GM19467 (cell line): ENCODE data around the gene NME2.
A peak's percentile ranks its signal among the peaks of the same experiment; 100 is the strongest.
"Not testable (repeated sequence)": the region's sequence is repeated elsewhere in the genome, so short reads cannot be mapped to it uniquely, and the experiment has no call there.

ENCODE experiments used
- ATAC-seq: cut with Tn5 transposase; IDR thresholded peaks from one replicate; pipeline ENCODE4 v1.9.1; 2021; ENCODE audit warnings: mild to moderate bottlenecking, moderate library complexity; ENCODE audit not compliant: unreplicated experiment

Gene NME2

DNA sequence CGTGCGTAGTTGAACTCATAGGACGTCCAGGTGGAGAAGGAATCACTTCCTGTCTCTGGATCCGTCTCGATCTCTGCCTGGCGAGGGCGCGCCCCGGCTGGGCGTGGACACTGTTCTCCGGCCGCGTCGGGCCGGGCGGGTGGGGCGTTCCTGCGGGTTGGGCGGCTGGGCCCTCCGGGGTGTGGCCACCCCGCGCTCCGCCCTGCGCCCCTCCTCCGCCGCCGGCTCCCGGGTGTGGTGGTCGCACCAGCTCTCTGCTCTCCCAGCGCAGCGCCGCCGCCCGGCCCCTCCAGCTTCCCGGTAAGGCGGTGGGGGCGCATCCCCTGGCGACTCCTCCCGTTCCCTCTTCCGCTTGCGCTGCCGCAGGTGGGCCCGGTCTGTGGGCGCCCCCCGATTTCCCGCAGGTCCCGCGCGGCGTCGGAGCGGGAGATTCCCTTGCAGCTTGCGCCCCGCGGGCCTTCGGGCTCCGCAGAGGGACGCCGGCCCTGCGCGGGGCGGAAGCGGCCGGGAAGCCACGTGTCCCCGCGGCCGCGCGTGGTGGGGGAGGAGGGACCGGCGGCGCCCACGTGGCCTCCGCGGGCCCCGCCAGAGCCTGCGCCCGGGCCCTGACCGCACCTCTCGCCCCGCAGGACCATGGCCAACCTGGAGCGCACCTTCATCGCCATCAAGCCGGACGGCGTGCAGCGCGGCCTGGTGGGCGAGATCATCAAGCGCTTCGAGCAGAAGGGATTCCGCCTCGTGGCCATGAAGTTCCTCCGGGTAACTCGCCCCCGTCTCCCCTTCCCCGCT, at the start of gene NME2:
Gene NME2 (plus strand): TSS at position 214 of the 789 bp plus-strand sequence. CDS start 420 bp downstream, at position 634.
- peak; percentile 80 for ATAC-seq

DNA sequence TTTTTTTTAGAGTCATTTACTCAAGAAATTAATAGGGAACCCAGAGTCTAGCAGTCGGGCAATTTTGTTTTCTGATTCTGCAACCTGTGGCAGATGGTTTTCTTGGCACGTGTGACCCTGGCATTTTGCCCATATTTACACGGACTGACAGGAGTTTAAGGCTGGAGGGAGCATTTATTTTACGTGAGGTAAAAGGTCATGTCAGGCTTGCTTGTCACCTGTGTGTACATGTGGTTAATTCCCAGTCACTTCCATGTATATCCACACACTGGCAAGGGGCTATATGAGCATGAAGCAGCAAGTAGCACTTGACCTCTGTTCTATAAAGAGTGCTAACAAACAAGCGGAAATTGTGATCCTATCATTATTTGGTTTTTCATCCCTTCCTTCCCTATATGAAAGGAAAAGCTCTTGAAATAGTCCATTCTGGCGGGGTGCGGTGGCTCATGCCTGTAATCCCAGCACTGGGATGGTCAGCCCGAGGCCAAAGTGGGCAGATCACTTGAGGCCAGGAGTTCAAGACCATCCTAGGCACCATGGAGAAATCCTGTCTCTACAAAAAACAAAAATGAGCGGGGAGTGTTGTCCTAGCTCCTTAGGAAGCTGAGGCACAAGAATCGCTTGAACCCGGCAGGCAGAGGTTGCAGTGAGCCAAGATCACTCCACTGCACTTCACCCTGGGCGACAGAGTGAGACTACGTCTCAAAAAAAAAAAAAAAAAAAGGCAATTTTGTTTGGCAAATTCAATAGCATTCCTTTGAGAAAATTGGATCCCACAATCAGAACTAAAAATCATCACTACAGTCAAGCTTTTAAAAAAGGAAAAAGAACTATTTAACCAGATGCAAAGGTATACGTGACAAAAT, 47.6 kb upstream of the NME2 start:
- ATAC-seq = no peak

DNA sequence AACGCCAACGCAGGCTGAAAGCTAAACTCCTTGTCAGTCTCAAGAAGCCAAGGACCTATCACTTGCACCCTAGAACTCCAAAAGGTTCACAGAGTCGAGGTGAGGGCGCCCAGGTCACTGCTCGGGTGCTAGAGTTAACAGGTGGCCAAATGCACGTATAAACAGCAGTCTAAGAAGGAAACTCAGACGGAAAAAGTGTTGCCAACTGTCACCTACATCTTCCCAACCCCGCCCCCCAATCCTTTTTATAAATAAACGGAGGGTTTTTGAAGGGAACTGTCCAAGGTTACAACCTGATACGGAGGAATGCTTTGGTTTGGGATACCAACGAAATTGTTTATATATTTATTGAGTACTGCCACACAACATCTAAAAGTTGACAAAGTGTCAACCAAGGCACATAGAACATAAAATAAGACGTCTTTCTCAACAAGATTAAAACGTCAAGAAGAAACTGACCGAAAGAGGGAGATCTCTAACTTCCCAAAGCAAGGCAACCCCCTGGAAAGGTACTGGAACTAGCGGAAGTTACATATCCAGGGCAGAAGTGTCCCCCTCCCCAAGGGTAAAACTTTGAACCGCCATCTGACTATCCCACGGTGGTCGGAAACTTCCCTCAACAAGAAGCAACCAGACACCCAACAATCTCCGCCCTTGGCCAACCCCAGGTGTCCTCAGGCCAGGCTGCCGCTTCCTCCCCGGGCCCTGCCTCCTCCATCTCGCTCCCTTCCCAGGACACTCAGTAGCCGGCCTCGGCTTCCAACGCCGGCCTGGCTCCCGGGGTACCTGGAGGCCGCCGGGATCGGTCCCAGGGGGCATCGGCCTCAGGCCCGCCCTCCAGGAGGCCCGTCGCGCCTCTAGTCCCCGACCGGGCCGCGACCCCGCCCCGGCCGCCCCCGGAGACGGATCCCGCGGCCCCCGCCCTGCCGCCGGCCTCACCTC, 46.5 kb upstream of the NME2 start:
- peak; percentile 3 for ATAC-seq

DNA sequence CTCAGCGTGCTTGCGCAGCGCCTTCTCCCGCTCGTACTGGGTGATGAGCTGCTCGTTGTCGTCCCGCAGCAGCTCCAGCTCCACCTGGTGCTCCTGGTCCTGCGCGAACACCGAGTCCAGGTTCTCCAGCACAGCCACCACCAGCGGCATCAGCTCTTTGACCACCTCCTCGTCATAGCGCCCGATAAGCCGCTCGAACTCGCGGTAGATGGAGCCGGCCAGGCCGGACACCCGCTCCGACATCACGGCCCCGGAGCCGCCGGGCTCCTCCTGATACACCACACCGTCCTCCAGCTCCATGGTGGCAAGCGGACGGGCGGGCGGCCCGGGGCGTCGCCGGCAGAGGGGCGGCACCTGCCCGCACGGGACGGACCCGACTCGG, 45.9 kb upstream of the NME2 start:
- ATAC-seq = peak; percentile 29

- peak; percentile 77 for ATAC-seq
Observed at GRCh38 chr17:51120739-51121619, 45.2 kb upstream of the NME2 start, which contains the start of gene SPAG9. Gene SPAG9, minus strand, starts transcription at chr17:51120868. Its CDS starts 212 bp downstream, at chr17:51120656.

- ATAC-seq = no peak
Observed at GRCh38 chr17:51121620-51122472, 44.4 kb upstream of the NME2 start.

- not testable (repeated sequence) for ATAC-seq
Observed at GRCh38 chr17:51122473-51123115, 43.6 kb upstream of the NME2 start.

DNA sequence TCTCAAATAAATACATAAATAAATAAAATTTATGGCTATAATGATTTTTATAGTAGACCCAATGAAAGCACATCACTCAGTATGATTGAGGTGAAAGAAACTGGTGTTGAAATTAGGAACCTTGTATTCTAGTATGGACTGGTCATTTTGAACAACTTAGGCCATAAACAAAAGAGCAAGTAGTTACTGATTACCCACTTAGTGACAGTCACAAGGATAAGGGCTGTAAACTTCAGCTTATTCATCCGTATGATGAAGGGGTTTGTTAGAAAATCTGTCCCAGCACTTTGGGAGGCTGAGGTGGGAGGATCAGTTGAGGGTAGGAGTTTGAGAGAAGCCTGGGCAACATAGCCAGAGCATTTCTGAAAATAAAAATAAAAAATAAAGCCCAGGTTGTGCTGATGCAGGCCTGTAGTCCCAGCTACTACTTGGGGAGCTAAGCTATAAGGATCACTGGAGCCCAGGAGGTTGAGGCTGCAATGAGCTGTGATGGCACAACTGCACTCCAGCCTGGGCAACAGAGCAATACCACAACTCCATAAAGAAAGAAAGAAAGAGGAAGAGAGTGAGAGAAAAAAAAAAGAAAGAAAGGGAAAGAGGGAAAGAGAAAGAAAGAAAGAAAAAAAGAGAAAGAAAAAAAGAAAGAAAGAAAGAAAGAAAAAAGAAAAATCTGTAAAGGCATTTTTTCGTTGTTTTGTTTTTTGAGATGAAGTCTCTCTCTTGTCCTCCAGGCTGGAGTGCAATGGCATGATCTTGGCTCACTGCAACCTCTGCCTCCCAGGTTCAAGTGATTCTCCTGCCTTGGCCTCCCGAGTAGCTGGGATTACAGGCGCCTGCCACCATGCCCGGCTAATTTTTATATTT, 41.3 kb upstream of the NME2 start:
- ATAC-seq = no peak

DNA sequence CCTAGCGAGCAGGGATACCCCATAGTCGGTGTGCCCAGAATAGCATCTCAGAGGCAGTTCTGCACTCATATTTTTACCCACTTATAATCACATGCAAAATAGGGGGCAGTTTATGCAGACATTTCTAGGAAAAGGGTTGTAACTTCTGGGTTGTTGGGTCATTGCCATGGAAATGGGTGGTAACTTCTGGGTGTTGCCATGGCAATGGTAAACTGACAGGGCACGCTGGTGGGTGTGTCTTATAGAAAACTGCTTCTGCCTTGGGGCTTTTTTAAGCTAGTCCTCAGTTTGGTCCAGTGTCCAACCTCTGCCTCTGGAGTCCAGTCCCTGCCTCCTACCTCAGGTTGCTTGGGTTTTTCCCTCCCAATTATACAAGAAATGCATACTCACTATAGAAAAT, 38.1 kb upstream of the NME2 start:
- no peak for ATAC-seq

- ATAC-seq = no peak
Observed at GRCh38 chr17:51132964-51133319, 33.3 kb upstream of the NME2 start.

DNA sequence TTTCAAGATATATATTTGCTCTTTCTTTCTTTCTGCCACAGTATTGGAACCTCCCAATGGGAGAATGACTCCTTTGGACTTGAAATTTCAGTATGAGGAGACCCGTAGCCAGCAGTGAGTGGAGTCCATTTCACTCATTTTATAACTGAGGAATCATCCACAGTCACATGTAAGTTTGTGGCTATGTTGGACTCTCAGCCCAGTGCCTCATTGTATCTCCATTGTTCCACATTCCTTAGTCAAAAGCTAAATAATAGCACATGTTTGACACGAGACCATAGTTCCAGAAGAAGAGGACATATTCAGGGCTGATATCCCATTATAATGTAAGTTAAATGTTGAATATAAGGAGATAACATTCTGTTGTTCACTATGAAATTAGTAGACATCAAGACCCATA, 32.8 kb upstream of the NME2 start:
- no peak for ATAC-seq

GRCh38 chr17:51135956-51136355, 30.3 kb upstream of the NME2 start:
- ATAC-seq = no peak

- ATAC-seq = no peak
Observed at GRCh38 chr17:51142597-51142996, 23.6 kb upstream of the NME2 start.

DNA sequence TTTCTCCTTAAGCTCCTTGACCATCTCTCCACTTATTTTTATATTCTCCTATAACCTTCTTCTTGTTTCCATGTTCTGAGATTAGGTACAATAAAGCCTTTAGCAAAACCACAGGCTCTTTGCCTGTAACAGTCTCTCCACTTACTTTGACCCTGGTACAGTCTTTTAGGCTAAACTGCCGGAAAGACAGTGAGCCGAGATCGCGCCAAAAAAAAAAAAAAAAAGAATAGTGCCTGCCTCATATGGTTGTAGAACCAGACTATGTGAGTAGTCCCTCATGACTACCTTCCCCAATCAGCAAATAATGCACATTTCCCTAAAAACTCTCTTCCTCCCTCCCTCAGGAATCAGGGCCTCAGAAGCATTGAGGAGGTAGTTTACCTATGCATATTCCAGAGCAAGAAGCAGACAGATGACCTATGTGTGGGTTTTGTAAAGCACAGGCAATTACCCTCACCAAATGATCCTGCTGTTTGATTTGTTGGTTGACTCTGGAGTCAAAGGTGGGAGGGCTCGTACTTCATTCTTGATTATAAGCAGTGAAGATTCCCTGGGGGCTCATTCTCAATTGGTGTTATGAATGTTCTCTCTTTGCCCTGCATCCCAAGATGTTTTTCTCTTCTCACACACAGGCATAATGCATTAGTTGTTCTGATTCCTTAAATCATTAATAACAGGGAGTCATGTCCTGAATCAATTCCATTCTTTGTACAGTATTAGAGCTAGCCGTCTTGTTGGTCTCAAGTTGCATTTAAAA, 21.8 kb upstream of the NME2 start:
- ATAC-seq = no peak

DNA sequence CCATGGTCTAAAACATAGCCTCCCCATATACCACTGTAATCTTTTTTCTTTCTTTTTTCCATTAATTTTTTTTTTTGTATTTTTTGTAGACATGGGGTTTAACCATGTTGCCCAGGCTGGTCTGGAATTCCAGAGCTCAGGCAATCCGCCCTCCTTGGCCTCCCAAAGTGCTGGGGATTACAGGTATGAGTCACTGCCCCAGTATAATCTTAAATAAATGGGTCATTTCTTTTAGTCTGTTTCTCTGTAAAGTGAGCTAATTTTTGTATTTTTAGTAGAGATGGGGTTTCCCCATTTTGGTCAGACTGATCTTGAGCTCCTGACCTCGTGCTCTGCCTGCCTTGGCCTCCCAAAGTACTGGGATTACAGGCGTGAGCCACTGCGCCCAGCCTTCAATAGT, 18.6 kb upstream of the NME2 start:
- ATAC-seq = no peak

- ATAC-seq = no peak
Observed at GRCh38 chr17:51149163-51149562, 17.0 kb upstream of the NME2 start.

DNA sequence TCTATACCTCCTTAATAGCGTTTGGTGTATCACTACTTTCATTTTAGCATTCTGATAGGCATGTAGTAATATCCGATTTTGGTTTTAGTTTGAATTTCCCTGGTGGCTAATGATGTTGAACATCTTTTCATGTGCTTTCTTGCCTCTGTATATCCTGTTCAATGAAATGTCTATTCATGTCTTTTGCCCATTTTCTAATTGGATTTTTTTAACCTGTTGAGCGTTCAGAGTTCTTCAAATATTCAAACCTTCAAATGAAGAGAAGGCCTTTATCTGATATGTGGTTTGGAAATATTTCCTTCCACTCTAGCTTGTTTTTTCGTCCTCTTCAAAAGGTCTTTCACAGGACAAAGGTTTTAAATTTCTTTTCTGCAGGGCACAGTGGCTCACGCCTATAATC, 15.3 kb upstream of the NME2 start:
- no peak for ATAC-seq
